ENCODE measurements around the gene PACS1. TPM values are rescaled to one million over a fixed set of nuclear protein-coding genes. Genes with fewer than 3 reads are reported as not detected.

PACS1 gene
- total RNA-seq, 1 experiment from 2014 or later, result 100 TPM

DNA sequence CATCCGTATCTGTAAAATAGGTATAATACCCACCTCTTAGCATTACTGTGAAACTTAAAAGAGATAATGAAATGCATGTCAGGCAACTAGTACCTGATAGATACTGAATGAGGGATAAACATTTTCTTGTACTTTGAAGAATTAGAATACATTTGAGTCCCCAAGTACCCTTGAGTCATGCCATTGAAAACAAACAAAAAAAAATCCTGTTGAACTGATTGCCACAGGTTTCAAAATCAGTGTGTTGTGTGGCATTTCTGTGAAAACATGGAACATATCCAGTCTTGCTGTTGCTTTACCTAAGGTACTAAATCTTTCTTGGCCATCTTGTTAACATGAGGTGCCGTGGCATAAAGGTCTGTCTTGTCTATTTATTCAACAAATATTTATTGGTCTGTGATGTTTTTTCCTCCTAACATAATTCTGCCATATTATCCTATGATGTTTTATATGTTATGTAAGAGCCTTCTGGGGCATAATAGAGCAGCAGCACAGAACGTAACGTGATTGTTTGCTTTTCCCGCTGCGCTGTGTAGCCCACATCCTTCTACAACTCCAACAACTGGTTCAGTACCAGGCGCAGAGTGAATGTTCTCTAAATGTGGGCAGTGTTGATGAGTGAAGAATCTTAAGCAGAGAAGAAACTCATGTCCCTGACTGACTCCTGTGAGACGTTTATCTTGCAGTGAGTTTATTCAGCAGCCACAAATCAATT lies 119.1 kb downstream of the PACS1 start:
- DNase-seq, result no peak
- Histone ChIP-seq H3K36me3 (ENCODE audit: low read depth) (no peaks in the 10 kb centered on the region), H4K20me1 (ENCODE audit: insufficient read depth) (no peaks in the 10 kb centered on the region), H3F3A (ENCODE audit: insufficient read depth, low read depth) (peaks cover 4% of the 10 kb centered on the region), H3K4me1 (replicated peaks; ENCODE audit: insufficient read depth) (peaks cover 19% of the 10 kb centered on the region), H3K4me2 (no peak overlapping the region), H3K4me3 (no peak overlapping the region), H3K79me2 (ENCODE audit: low read depth) (no peaks in the 10 kb centered on the region; the same call in 1 of the 2 replicates), H3K9me3 (ENCODE audit: insufficient read depth, low read depth) (no peaks in the 10 kb centered on the region), H3K9me2 (ENCODE audit: insufficient read depth) (no peaks in the 10 kb centered on the region), H3K27me3 (ENCODE audit: insufficient read depth, low read depth) (no peaks in the 10 kb centered on the region), H3K27ac (no peak overlapping the region), H2AFZ (no peak overlapping the region)
- ChIA-PET CTCF (no interaction called here), POLR2A (ENCODE audit: unreplicated experiment) (no interaction called here)
- no TSS peak for BruUV-seq (replicated peaks)
- intact Hi-C loops (cut with micrococcal nuclease; ENCODE audit: unreplicated experiment), result no loop called here
- TF ChIP-seq EZH2 (IDR thresholded peaks at IDR 0.05; ENCODE audit: low read depth), result no peak
- TF ChIP-seq CTCF (conservative IDR thresholded peaks at IDR 0.05), result no peak

- TF ChIP-seq EZH2 (IDR thresholded peaks at IDR 0.05; ENCODE audit: low read depth), result no peak
- TF ChIP-seq CTCF (conservative IDR thresholded peaks at IDR 0.05), result no peak
- Histone ChIP-seq H3K36me3 (ENCODE audit: low read depth) (no peaks in the 10 kb centered on the region), H3K4me1 (replicated peaks; ENCODE audit: insufficient read depth) (peaks cover 19% of the 10 kb centered on the region), H3K9me3 (ENCODE audit: insufficient read depth, low read depth) (no peaks in the 10 kb centered on the region), H3F3A (ENCODE audit: insufficient read depth, low read depth) (peaks cover 4% of the 10 kb centered on the region), H3K27me3 (ENCODE audit: insufficient read depth, low read depth) (no peaks in the 10 kb centered on the region), H3K79me2 (ENCODE audit: low read depth) (no peaks in the 10 kb centered on the region; the same call in 1 of the 2 replicates), H4K20me1 (ENCODE audit: insufficient read depth) (no peaks in the 10 kb centered on the region), H3K4me3 (no peak overlapping the region), H3K9me2 (ENCODE audit: insufficient read depth) (no peaks in the 10 kb centered on the region), H3K27ac (no peak overlapping the region), H3K4me2 (no peak overlapping the region), H2AFZ (no peak overlapping the region)
- no TSS peak for BruUV-seq (replicated peaks)
- no peak for DNase-seq
- POLR2A ChIA-PET (ENCODE audit: unreplicated experiment), result no interaction called here
- intact Hi-C loops (cut with micrococcal nuclease; ENCODE audit: unreplicated experiment), result no loop called here
- CTCF ChIA-PET, result no interaction called here
Observed at GRCh38 chr11:66190786-66191185, 120.7 kb downstream of the PACS1 start.

DNA sequence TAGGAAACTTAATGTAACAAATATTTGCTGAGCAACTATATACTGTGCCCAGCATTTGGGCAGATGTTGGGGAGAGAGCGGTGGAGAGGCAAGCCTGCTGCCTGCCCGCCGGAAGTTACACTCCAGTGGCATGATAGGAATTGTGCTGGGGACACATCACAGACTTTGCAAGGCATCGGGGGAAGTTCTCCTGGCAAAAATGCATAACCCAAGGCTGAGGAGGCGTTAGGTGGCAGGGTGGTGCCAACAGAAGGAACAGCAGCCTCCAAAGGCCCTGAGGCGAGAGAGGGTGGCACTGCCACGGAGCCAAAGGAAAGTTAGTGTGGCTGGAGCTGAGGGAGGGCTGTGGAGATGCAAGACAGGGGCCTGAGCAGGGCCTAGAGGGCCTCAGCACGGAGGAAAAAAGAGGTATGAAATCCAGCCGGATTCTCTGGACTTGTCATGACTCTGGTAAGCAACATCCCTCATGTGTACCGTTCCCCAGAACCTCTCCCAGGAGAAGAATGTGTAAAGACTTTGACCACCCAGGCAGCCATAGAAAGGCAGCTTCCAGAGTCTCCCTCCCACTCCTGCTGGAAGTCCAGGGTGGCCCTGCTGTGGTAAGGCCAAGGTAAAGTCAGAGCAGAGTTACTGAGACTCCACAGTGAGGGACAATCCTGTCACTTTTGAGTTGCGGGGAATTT lies 122.2 kb downstream of the PACS1 start:
- Histone ChIP-seq H3K27ac (no peak overlapping the region), H4K20me1 (ENCODE audit: insufficient read depth) (no peaks in the 10 kb centered on the region), H3K27me3 (ENCODE audit: insufficient read depth, low read depth) (no peaks in the 10 kb centered on the region), H3K9me2 (ENCODE audit: insufficient read depth) (no peaks in the 10 kb centered on the region), H3F3A (ENCODE audit: insufficient read depth, low read depth) (peaks cover 4% of the 10 kb centered on the region), H3K9me3 (ENCODE audit: insufficient read depth, low read depth) (no peaks in the 10 kb centered on the region), H3K4me3 (no peak overlapping the region), H3K79me2 (ENCODE audit: low read depth) (no peaks in the 10 kb centered on the region; the same call in 1 of the 2 replicates), H2AFZ (no peak overlapping the region), H3K4me2 (no peak overlapping the region), H3K4me1 (replicated peaks; ENCODE audit: insufficient read depth) (peaks cover 19% of the 10 kb centered on the region), H3K36me3 (ENCODE audit: low read depth) (no peaks in the 10 kb centered on the region)
- no peak for DNase-seq
- ChIA-PET CTCF (no interaction called here), POLR2A (ENCODE audit: unreplicated experiment) (no interaction called here)
- TF ChIP-seq EZH2 (IDR thresholded peaks at IDR 0.05; ENCODE audit: low read depth) (no peak), CTCF (conservative IDR thresholded peaks at IDR 0.05) (no peak)
- intact Hi-C loops (cut with micrococcal nuclease; ENCODE audit: unreplicated experiment), result no loop called here
- no TSS peak for BruUV-seq (replicated peaks)
